Natural killer cell treated with Interleukin-12 subunit alpha and Interleukin-12 subunit beta and Interleukin-15 and Interleukin-18, amount 100 ng/mL, for 72 hours (primary cell): Measurements from ENCODE around the gene SNTG2. TPM values are rescaled to one million over a fixed set of nuclear protein-coding genes. Genes with fewer than 3 reads are reported as not detected.

Experiments used
- ATAC-seq, 2 donors: fragments of 150-1000 bp; cut with Tn5 transposase in 1 of 2; sonication (Bioruptor Pico), chemical (Tn5 transposase) in 1 of 2; 2 replicates each; pipeline ENCODE4 v1.10.0; 2021
- DNase-seq: peaks from one replicate; pipeline ENCODE4 v3.0.0; 2022; ENCODE audit warnings: low spot score
- H3K27ac Mint-ChIP-seq, 2 donors: 1 replicate in 1 of 2; 2 replicates in 1 of 2; pipeline ENCODE4 v1.8.0; 2022; ENCODE audit warnings: mixed read lengths in 2 of 2, mild to moderate bottlenecking in 1 of 2, moderate library complexity in 1 of 2
- H3K27me3 Mint-ChIP-seq, 2 donors: 1 replicate in 1 of 2; 2 replicates in 1 of 2; pipeline ENCODE4 v1.8.0; 2022; ENCODE audit warnings: mixed read lengths in 2 of 2
- H3K36me3 Mint-ChIP-seq: one replicate; pipeline ENCODE4 v1.8.0; 2022; ENCODE audit warnings: mixed read lengths
- H3K4me1 Mint-ChIP-seq, 2 donors: 1 replicate in 1 of 2; 2 replicates in 1 of 2; pipeline ENCODE4 v1.8.0; 2022; ENCODE audit warnings: low read depth in 2 of 2, mixed read lengths in 2 of 2, mild to moderate bottlenecking in 1 of 2
- H3K4me3 Mint-ChIP-seq: one replicate; pipeline ENCODE4 v1.8.0; 2022; ENCODE audit warnings: mixed read lengths
- H3K9me3 Mint-ChIP-seq: 2 replicates; pipeline ENCODE4 v1.8.0; 2022; ENCODE audit warnings: mixed read lengths
- total RNA-seq, 2 donors: library from RNA; stranded (reverse); gene quantifications; one replicate each; pipeline ENCODE4 v1.2.3, GENCODE V29; 2022

SNTG2 gene
- total RNA-seq, 2 donors from 2014 or later: 0.31 TPM; not detected in 1

- Mint-ChIP-seq H3K9me3 (no peaks in the 10 kb centered on the region), H3K4me3 (no peak overlapping the region), H3K4me1 (no peaks in the 10 kb centered on the region), H3K27me3 (peaks cover 15 to 32% of the 10 kb centered on the region in 2 donors), H3K27ac (no peak overlapping the region), H3K36me3 (no peaks in the 10 kb centered on the region)
- DNase-seq: no peak
- no peak for ATAC-seq
Observed at GRCh38 chr2:1305342-1306013, 354.8 kb downstream of the SNTG2 start.

DNA sequence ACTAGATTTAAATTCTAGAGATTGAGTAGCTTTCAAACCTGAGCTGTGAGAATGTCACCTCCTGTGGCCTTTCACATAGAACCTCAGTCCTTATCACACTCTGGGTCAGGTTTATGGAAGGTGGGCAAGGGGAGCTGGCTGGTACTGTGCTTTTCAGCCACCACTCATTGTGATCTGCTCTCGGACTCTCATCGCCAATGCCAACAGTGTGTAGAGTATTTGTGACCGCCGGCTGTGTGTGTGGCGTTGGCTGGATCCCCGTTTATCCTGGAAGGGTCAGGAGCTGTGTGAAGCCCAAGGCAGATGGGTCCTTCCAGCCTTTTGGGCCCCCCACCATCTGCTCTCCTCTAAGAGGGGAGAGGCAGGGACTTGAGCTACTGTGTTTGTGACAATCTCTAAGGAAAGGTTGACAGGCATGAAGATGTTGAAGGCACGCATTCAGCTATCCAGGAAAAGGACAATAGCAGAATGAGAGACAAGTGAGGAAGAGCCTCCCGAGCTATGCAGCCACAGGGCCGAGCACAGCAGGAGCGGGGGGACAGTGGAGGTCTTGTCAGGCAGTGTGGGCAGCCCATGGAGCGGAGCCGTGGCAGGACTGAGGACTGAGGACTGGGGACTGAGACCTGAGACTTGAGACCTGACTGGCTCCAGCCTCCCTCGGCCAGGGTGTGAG is 355.5 kb downstream of the SNTG2 start:
- peak; percentile 17 to 48 for ATAC-seq
- no peaks in the 10 kb centered on the region for H3K9me3 Mint-ChIP-seq
- no peaks in the 10 kb centered on the region for H3K36me3 Mint-ChIP-seq
- no peak overlapping the region for H3K4me3 Mint-ChIP-seq
- H3K4me1 Mint-ChIP-seq: no peaks in the 10 kb centered on the region
- H3K27ac Mint-ChIP-seq: no peak overlapping the region
- no peak for DNase-seq
- H3K27me3 Mint-ChIP-seq: peaks cover 15 to 30% of the 10 kb centered on the region in 2 donors

DNA sequence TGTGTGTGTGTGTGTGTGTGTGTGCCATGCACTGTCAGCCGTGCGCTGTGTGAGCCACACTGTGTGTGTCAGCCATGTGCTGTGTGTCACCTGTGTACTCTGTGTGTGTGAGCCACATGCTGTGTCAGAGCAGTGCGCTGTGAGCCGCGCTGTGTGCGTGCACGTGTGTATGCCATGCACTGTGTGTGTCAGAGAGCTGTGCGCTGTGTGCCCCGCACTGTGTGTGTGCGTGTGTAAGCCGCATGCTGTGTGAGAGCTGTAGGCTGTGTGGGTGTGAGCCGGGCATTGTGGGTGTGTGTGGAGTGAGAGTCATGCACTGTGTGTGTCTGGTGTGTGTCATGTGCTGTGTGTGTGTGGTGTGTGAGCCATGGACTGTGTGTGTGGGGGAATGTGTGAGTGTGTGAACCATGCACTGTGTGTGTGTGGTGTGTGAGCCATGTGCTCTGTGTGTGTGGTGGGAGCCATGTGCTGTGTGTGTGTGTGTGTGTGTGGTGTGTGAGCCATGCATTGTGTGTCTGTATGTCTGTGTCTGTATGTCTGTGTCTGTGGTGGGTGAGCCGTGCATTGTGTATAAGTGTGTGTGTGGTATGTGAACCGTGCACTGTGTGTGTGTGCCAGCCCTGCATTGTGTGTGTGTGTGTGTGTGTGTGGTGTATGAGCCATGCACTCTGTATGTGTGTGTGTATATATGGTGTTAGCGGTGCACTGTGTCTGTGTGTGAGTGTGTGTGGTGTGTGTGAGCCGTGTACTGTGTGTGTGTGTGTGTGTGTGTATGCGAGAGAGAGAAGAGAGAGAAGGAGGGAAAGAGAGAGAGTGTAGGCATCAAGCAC is 356.3 kb downstream of the SNTG2 start:
- no peak overlapping the region for H3K27ac Mint-ChIP-seq
- no peaks in the 10 kb centered on the region for H3K9me3 Mint-ChIP-seq
- H3K36me3 Mint-ChIP-seq: no peaks in the 10 kb centered on the region
- DNase-seq (no peak), ATAC-seq (peak; percentile 56 to 58)
- H3K27me3 Mint-ChIP-seq: peaks cover 15 to 26% of the 10 kb centered on the region in 2 donors
- no peak overlapping the region for H3K4me3 Mint-ChIP-seq
- no peaks in the 10 kb centered on the region for H3K4me1 Mint-ChIP-seq

GRCh38 chr2:1307670-1308069 is 357.0 kb downstream of the SNTG2 start:
- no peaks in the 10 kb centered on the region for H3K4me1 Mint-ChIP-seq
- no peaks in the 10 kb centered on the region for H3K9me3 Mint-ChIP-seq
- H3K27ac Mint-ChIP-seq: no peak overlapping the region
- DNase-seq: no peak
- ATAC-seq: no peak
- H3K36me3 Mint-ChIP-seq: no peaks in the 10 kb centered on the region
- H3K4me3 Mint-ChIP-seq: no peak overlapping the region
- peaks cover 11 to 19% of the 10 kb centered on the region in 2 donors for H3K27me3 Mint-ChIP-seq

- no peak for DNase-seq
- H3K27me3 Mint-ChIP-seq: peaks cover 5 to 10% of the 10 kb centered on the region in 2 donors
- no peaks in the 10 kb centered on the region for H3K4me1 Mint-ChIP-seq
- H3K27ac Mint-ChIP-seq: no peak overlapping the region
- no peak overlapping the region for H3K4me3 Mint-ChIP-seq
- H3K36me3 Mint-ChIP-seq: no peaks in the 10 kb centered on the region
- H3K9me3 Mint-ChIP-seq: no peaks in the 10 kb centered on the region
- ATAC-seq: no peak
Observed at GRCh38 chr2:1308678-1309077, 358.0 kb downstream of the SNTG2 start.

DNA sequence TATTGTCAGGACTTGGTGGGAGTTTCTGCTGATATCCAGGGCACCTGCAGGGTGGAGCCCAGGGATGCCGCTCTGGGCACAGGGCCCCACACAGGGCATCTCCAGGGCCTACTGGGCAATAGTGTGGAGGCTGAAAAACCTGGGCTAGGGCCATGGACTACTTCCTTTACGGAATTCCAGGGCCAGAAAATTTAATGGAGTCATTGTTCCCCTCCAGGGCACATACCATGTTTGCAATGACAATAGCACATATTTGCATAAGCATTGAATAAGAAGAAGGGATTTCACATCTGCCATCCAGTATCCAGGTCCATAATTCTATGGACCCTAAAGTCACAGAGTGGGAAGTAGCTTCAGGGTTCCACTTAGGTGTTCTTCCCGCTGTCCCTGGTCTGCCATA is 358.9 kb downstream of the SNTG2 start:
- Mint-ChIP-seq H3K4me1 (no peaks in the 10 kb centered on the region), H3K36me3 (no peaks in the 10 kb centered on the region), H3K4me3 (no peak overlapping the region), H3K27me3 (peaks cover 8 to 10% of the 10 kb centered on the region in 2 donors), H3K9me3 (no peaks in the 10 kb centered on the region), H3K27ac (no peak overlapping the region)
- DNase-seq: no peak
- ATAC-seq: no peak

- DNase-seq: no peak
- no peak overlapping the region for H3K4me3 Mint-ChIP-seq
- ATAC-seq: peak in 1 of 2 donors; percentile 40
- H3K27ac Mint-ChIP-seq: no peak overlapping the region
- no peaks in the 10 kb centered on the region for H3K36me3 Mint-ChIP-seq
- no peaks in the 10 kb centered on the region for H3K9me3 Mint-ChIP-seq
- peaks cover 10 to 13% of the 10 kb centered on the region in 2 donors for H3K27me3 Mint-ChIP-seq
- no peaks in the 10 kb centered on the region for H3K4me1 Mint-ChIP-seq
Observed at GRCh38 chr2:1310202-1310601, 359.6 kb downstream of the SNTG2 start.

DNA sequence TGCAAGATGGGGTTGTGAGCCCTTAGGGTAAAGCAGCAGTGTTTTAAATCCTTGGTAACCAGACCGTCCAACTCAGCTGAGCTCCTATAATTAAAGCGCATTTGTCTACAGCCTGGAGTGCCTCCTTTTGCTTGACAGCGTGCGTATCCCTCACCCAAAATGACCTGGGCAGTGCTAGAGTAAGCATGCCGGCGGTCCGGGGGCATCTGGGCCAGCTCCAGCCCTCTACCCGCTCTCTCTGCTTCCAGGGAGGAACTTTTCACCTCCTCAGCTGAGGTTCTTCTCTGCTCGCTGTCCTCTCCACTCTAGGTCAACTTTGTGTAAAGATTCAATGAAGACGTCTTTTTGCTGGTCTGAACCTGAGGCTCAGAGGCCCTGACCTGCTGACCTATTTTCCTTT is 360.2 kb downstream of the SNTG2 start:
- no peaks in the 10 kb centered on the region for H3K9me3 Mint-ChIP-seq
- no peak overlapping the region for H3K27ac Mint-ChIP-seq
- no peaks in the 10 kb centered on the region for H3K4me1 Mint-ChIP-seq
- no peak for ATAC-seq
- no peak overlapping the region for H3K4me3 Mint-ChIP-seq
- DNase-seq: no peak
- H3K36me3 Mint-ChIP-seq: no peaks in the 10 kb centered on the region
- peaks cover 10 to 16% of the 10 kb centered on the region in 2 donors for H3K27me3 Mint-ChIP-seq

DNA sequence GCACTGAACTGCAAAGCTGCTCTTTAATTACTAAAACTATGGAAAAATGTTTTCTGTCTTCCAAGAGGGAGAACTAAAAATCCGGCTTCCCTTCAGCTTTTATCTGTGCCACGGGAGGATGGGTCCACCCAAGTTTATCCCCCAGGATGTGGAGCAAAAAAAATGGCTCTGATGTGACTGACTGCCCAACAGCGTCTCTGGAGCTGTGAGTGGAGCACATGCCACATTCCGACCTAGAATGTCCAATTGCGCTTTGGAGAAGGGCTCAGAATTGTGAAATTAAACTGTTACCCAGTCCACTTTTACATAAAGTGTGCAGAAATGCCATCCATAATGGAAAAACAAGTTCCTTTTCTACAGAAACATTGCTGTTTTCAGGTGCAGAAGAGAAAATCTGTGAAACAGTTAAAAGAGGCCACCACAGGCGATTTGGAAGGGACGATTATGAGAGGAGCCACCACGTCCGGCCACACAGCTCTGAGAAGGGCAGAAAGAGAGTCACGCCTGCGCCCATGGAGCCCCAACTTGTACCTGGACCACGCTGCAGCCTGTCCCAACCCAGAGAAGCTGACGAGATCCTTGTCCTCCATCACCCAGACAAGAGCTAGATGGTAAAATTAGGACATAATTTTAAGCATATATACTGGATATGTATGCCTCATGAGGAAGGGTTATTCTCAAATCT is 362.7 kb downstream of the SNTG2 start:
- Mint-ChIP-seq H3K9me3 (no peaks in the 10 kb centered on the region), H3K27ac (no peak overlapping the region), H3K4me3 (no peak overlapping the region), H3K27me3 (peaks cover 5 to 16% of the 10 kb centered on the region in 2 donors), H3K36me3 (no peaks in the 10 kb centered on the region), H3K4me1 (no peaks in the 10 kb centered on the region)
- DNase-seq (no peak), ATAC-seq (no peak)

- Mint-ChIP-seq H3K27me3 (peaks cover 5 to 17% of the 10 kb centered on the region in 2 donors), H3K4me1 (no peaks in the 10 kb centered on the region), H3K4me3 (no peak overlapping the region), H3K9me3 (no peaks in the 10 kb centered on the region), H3K36me3 (no peaks in the 10 kb centered on the region), H3K27ac (no peak overlapping the region)
- ATAC-seq (peak in 1 of 2 donors; percentile 43), DNase-seq (no peak)
Observed at GRCh38 chr2:1314254-1314653, 363.6 kb downstream of the SNTG2 start.

DNA sequence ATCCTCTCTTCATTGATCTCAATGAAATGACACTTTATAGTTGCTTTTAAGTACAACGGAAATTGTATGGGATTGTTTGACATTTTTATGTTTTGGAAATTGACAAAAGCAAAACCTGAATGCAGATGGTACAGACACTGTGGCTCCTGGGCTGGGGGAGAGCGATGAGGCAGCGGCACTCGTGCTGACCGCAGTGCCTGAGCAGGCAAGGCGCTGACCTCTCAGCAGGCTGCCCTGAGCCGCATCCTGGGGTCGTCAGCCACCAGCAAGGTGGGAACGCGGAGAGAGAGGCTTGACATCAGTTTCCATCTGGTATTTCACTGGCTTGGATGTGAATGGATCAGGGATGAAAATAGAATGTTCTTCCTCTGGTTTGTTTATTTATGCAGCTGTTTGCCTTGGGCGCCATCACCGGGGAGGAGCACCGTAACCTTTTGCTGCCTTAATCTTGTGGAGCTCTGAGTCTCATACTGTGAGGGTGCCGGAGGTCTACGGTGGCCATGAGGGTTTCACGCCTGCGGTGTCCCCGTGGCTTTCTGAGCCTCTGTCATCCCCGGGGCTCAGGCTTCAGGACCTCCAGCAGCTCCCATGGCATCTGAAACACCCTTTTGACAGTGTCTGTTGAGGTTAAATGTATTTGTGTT is 367.8 kb downstream of the SNTG2 start:
- Mint-ChIP-seq H3K27ac (no peak overlapping the region), H3K36me3 (no peaks in the 10 kb centered on the region)

DNA sequence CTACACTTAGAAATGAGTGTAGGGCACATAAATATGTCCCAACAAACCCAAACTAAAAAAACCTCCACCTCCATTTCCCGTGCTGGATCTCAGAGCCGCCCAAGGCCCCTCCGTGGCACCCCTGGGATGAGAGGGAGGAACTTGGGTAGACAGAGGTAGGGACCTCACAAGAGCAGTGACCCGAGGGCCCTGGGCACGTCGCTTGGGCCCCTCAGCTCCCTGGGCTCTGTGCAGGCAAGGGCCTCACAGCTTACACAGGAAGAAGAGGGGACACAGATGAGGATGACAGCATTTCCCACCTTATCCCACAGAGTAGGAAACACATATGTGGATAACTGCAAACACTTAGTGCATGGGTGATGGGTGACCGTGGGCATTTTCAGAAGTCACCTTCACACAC is 368.7 kb downstream of the SNTG2 start:
- peaks cover 19% of the 10 kb centered on the region in 2 donors for H3K27me3 Mint-ChIP-seq
- no peak overlapping the region for H3K27ac Mint-ChIP-seq
- no peaks in the 10 kb centered on the region for H3K36me3 Mint-ChIP-seq
- H3K4me3 Mint-ChIP-seq: no peak overlapping the region
- ATAC-seq: peak in 1 of 2 donors; percentile 28
- H3K9me3 Mint-ChIP-seq: no peaks in the 10 kb centered on the region
- H3K4me1 Mint-ChIP-seq: no peaks in the 10 kb centered on the region
- no peak for DNase-seq

More for the DNA sequence above, 367.8 kb downstream of the SNTG2 start:
- DNase-seq (no peak), ATAC-seq (no peak)
- Mint-ChIP-seq H3K4me1 (no peaks in the 10 kb centered on the region), H3K4me3 (no peak overlapping the region), H3K9me3 (no peaks in the 10 kb centered on the region), H3K27me3 (peaks cover 19 to 21% of the 10 kb centered on the region in 2 donors)

GRCh38 chr2:1321321-1321720 is 370.7 kb downstream of the SNTG2 start:
- no peak overlapping the region for H3K27ac Mint-ChIP-seq
- H3K36me3 Mint-ChIP-seq: no peaks in the 10 kb centered on the region
- H3K9me3 Mint-ChIP-seq: no peaks in the 10 kb centered on the region
- H3K4me1 Mint-ChIP-seq: no peaks in the 10 kb centered on the region
- no peak overlapping the region for H3K4me3 Mint-ChIP-seq
- no peak for ATAC-seq
- no peak for DNase-seq
- H3K27me3 Mint-ChIP-seq: peaks cover 10 to 19% of the 10 kb centered on the region in 2 donors
